ENCODE data around the gene CACNA1C.

DNA sequence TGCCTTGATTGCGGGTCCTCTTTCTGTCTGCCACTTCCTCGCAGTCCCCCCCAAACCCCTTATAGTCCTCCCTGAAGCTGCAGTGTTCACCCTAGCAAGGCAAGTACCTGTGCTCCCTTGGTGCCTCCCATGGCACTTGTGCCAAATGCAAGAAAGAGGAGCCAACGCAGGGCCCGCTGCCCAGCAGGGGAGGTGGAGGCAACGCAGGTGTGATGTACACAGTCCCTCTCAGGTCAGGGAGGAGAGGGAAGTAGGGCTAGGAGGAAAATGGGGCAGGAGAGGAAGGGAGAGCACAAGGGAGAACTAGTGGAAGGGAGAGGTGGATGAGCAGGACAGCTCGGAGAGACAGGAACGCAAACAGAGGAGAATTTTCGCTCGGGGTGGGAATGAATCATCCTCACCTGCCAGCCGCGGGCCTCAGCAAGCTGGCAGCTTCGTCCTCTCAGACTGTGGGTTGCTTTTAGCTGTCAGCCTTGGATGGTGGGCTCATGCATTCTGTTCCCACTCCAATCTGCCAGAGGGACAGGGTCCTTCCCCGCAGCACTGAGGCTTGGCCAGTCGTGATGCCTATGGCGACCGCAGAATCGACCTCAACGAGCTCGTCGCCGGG is 357.0 kb downstream of the CACNA1C start:
- TF ChIP-seq, protein P1, sequence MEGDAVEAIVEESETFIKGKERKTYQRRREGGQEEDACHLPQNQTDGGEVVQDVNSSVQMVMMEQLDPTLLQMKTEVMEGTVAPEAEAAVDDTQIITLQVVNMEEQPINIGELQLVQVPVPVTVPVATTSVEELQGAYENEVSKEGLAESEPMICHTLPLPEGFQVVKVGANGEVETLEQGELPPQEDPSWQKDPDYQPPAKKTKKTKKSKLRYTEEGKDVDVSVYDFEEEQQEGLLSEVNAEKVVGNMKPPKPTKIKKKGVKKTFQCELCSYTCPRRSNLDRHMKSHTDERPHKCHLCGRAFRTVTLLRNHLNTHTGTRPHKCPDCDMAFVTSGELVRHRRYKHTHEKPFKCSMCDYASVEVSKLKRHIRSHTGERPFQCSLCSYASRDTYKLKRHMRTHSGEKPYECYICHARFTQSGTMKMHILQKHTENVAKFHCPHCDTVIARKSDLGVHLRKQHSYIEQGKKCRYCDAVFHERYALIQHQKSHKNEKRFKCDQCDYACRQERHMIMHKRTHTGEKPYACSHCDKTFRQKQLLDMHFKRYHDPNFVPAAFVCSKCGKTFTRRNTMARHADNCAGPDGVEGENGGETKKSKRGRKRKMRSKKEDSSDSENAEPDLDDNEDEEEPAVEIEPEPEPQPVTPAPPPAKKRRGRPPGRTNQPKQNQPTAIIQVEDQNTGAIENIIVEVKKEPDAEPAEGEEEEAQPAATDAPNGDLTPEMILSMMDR (conservative IDR thresholded peaks at IDR 0.05; ENCODE audit: low read length), result no peak
- TF ChIP-seq EZH2phosphoT487 (IDR thresholded peaks at IDR 0.05; ENCODE audit: borderline replicate concordance, low read depth, low read length), result no peak
